ENCODE measurements around the gene FAM50A.

FAM50A gene

DNA sequence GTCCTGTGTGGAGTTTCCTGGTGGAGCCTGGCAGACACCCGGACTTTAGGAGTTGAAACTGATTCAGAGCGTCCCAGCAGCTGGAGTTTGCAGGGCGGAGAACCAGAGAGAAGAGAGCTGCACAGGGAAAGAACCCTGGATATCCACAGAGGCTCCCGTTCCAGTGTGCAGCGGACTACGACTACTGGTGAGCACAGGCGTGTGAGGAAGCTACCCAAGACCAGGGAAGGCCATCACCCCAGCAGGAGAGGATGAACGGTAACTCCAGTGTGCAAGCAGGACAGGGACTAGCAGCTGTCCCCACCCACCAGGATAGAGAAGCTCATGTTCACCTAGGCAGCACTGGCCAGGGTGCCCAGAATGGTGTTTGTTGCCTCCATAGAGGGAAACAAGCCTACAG is 32.9 kb downstream of the FAM50A start:
- no peak for TF ChIP-seq ZFX (IDR thresholded peaks at IDR 0.05)
- TF ChIP-seq, protein P1, sequence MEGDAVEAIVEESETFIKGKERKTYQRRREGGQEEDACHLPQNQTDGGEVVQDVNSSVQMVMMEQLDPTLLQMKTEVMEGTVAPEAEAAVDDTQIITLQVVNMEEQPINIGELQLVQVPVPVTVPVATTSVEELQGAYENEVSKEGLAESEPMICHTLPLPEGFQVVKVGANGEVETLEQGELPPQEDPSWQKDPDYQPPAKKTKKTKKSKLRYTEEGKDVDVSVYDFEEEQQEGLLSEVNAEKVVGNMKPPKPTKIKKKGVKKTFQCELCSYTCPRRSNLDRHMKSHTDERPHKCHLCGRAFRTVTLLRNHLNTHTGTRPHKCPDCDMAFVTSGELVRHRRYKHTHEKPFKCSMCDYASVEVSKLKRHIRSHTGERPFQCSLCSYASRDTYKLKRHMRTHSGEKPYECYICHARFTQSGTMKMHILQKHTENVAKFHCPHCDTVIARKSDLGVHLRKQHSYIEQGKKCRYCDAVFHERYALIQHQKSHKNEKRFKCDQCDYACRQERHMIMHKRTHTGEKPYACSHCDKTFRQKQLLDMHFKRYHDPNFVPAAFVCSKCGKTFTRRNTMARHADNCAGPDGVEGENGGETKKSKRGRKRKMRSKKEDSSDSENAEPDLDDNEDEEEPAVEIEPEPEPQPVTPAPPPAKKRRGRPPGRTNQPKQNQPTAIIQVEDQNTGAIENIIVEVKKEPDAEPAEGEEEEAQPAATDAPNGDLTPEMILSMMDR (conservative IDR thresholded peaks at IDR 0.05) = no peak
- no peak overlapping the region for H3K27ac ChIP-seq

DNA sequence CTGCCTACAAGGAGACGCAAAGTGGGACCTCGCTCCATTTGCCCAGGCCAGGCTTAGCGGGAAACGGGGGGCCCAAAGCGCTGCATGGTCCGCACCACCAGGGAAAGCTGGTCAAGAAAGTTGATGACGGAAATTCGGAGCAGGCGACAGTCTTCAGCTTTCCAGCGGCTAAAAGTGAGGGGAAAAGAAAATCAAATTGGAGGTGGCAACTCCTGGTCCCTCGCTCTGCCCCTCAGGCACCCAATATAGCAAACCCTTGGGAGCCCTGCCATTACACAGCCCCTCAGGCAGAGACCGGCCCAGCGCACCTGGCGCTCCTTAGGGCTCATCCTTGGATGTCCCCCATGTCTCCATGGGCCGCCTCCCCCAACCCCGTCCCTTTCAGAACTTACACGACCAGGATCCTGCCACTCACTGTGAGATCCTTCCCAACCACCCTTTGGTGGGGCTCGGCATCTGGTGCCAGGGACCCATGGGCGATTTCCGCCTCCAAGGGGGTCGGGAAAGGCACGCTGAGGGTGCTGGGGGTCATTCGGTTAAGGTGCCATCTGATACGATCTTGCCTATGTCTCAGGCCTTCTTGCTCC is 34.0 kb downstream of the FAM50A start:
- no peak for TF ChIP-seq ZFX (IDR thresholded peaks at IDR 0.05)
- TF ChIP-seq, protein P1 (conservative IDR thresholded peaks at IDR 0.05) = no peak
- peak overlapping the region; percentile 92 for H3K27ac ChIP-seq

DNA sequence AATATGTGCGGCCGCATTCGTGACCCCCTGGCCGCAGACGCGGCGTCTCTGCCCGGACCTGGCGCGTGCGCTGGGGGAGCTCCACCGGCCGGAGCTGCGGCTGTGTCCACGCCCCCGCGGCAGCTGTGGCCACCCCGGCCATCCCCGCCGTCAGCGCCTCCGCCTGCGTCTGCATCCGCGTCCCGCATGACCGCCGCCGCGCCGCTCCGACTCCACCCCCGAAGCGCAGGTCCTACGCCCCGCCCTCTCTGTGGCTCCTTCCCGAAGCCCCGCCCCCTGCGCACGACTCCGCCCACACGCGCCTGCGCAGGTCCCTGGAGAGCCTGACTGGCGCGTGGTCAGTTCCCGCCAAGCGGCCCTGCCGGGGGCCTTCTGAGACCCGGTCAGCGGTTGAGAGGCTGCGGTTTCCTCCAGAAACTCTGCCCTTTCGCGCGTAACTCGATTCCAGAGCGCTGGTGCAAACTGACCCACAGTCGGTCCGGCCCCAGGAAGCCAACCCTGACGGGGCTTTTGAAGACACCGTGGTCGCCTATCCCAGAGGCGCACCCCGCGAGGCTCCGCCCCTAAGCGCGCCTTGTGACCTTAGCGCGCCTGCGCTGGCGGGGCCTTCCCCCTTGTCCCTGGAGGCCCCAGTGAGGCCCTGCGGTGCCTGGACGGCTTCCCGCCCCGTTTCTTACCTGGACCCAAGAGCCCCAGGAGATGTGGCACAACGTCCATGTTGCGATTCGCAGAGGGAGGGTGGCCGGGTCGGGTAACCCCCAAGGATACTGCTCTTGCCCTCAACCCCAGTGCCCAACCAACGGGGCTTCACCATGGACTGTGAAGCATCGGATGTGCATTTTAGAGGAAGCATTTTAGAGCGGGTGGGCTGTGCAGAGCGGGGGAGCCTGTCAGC is 35.0 kb downstream of the FAM50A start, which contains the start of gene LAGE3:
Gene LAGE3 (minus strand): TSS at position 554 of the 895 bp plus-strand sequence. CDS start 366 bp downstream, at position 188.
- TF ChIP-seq, protein P1 (conservative IDR thresholded peaks at IDR 0.05) = no peak
- peak; percentile 20; the same call in 1 of the 2 replicates for TF ChIP-seq ZFX (IDR thresholded peaks at IDR 0.05)
- H3K27ac ChIP-seq = peak within 1 kb of the TSS; percentile 92

DNA sequence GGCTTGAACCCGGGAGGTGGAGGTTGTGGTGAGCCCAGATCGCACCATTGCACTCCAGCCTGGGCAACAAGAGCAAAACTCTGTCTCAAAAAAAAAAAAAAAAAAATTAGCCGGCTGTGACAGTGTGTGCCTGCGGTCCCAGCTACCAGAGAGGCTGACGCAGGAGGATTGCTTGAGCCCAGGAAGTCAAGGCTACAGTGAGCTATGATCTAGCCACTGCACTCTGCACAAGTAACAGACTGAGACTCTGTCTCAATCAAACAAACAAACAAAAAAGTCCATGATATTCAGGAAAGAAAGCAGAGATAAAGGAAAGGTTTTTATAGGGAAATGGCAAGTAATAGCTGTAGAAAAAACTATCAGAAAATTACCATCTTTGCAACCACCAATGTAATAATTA is 37.3 kb downstream of the FAM50A start:
- H3K27ac ChIP-seq = no peak overlapping the region
- TF ChIP-seq, protein P1 (conservative IDR thresholded peaks at IDR 0.05) = no peak
- TF ChIP-seq ZFX (IDR thresholded peaks at IDR 0.05) = no peak

DNA sequence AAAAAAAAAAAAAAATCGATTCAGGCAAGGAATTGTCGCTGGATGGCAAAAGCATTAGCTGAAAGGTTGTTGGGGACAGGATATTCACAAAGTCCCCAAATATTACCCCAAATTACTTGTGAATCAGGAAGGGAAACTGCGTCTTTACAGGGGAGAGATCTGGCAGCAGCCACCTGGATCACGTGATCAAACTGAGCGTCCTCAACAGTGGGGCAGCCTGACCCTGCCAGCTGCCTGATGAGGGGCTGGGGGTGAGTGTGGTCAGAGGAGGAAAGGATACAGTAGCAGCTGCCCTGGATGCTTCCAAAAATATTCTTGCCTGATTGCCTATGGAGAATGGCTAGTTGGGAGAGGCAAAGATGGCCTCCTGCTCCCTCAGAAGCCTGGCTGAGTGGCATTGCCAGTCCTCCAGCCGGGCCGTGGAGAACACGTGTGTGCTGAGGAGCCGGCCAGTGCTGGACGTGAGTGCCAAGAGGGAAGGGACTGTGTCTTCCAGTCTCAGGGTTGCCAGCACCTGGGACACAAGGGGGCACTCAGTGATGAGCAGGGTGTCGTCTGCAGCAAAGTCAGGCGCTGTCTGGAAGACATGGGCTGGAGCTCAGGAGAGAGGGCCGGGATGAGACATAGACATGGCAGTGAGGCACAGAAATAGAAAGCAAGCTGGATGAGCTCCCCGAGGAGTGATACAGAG is 38.1 kb downstream of the FAM50A start:
- TF ChIP-seq ZFX (IDR thresholded peaks at IDR 0.05) = no peak
- TF ChIP-seq, protein P1 (conservative IDR thresholded peaks at IDR 0.05) = no peak
- H3K27ac ChIP-seq = no peak overlapping the region

DNA sequence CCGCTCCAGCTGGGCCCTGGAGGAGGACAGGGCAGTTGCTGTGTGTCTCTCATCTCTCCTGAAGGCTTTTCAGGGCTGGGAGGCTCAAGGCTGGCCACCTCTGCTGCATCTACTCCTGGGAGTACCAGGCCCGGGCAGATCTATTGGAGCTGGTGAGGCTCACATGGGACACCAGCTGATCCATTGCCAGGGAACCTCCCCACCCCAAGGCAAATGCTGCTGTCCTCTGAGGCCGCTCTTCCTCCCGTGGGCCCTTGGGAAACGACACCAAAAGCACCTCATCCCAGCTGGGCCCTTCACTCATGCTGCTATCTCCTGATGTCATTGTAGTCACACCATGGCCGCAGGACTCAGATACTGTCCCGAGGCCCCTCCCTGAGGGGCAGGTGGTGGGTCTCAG is 38.8 kb downstream of the FAM50A start:
- no peak for TF ChIP-seq ZFX (IDR thresholded peaks at IDR 0.05)
- TF ChIP-seq, protein P1 (conservative IDR thresholded peaks at IDR 0.05) = no peak
- no peak overlapping the region for H3K27ac ChIP-seq
